Measurements from ENCODE around the gene BRIP1. TPM values are rescaled to one million over a fixed set of nuclear protein-coding genes. Genes with fewer than 3 reads are reported as not detected.

BRIP1 gene
- total RNA-seq, 1 donor from 2014 or later = 5.2 TPM

DNA sequence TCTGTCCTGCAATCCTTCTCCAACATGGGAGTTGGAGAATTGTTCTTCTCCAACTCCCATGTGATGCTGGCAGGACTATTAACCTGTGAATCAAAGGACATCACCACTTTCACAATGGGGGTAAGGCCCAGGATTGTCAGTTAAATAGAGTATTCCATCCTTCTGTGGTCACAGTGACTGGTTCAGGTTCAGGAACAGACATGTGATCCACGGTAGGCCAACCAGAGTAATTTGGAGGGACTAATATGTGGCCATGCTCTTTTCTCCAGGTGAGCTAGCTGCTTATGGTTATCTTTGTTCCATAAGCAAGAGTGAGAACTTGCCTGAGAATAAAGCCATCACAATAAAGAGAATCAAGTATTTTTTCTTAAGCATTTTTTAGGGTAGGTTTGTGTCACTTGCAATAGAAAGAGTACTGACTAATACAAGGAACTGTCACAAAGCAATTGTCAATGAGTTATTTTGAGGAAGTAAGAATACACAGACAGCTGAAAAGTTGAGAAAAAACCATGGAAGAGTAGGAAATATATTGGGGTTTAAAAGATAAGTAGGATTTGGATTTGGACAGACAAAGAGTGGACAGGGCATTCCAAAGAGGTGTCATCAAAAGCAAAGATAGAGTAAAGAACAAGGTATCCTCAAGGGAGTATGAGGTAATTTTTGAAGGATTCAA, 63.4 kb downstream of the BRIP1 start:
- DNase-seq (ENCODE audit: low read depth) = no peak
- no peak overlapping the region for H3K4me3 ChIP-seq (ENCODE audit: low read depth, low read length)
- H3K27me3 ChIP-seq (ENCODE audit: control insufficient read depth, insufficient read depth, low read length) = no peaks in the 10 kb centered on the region
- TF ChIP-seq, protein P1, sequence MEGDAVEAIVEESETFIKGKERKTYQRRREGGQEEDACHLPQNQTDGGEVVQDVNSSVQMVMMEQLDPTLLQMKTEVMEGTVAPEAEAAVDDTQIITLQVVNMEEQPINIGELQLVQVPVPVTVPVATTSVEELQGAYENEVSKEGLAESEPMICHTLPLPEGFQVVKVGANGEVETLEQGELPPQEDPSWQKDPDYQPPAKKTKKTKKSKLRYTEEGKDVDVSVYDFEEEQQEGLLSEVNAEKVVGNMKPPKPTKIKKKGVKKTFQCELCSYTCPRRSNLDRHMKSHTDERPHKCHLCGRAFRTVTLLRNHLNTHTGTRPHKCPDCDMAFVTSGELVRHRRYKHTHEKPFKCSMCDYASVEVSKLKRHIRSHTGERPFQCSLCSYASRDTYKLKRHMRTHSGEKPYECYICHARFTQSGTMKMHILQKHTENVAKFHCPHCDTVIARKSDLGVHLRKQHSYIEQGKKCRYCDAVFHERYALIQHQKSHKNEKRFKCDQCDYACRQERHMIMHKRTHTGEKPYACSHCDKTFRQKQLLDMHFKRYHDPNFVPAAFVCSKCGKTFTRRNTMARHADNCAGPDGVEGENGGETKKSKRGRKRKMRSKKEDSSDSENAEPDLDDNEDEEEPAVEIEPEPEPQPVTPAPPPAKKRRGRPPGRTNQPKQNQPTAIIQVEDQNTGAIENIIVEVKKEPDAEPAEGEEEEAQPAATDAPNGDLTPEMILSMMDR (IDR thresholded peaks at IDR 0.05; ENCODE audit: insufficient read depth, low read length, poor library complexity, severe bottlenecking) = no peak
- H3K36me3 ChIP-seq (ENCODE audit: control insufficient read depth, insufficient read depth, low read length) = no peaks in the 10 kb centered on the region

DNA sequence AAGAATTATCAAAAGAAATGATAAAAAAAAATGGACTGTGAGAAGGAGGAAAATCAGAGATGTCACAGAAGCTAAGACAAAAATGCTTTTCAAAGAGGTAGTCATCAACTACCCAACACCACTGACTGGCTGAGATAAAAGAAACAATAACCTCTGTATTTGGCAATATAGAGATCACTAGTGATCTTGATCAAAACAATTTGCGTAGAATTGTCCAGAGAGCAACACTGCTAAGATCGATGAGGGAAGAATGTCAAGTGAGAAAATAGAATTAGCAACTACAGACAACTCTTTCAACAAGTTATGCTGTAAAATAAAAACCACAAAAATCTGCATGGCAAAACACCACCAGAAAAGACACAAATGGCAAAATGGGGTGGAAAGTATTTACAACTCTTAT, 66.0 kb downstream of the BRIP1 start:
- no peak overlapping the region for H3K4me3 ChIP-seq (ENCODE audit: low read depth, low read length)
- H3K27me3 ChIP-seq (ENCODE audit: control insufficient read depth, insufficient read depth, low read length) = no peaks in the 10 kb centered on the region
- DNase-seq (ENCODE audit: low read depth) = no peak
- no peaks in the 10 kb centered on the region for H3K36me3 ChIP-seq (ENCODE audit: control insufficient read depth, insufficient read depth, low read length)
- TF ChIP-seq, protein P1 (IDR thresholded peaks at IDR 0.05; ENCODE audit: insufficient read depth, low read length, poor library complexity, severe bottlenecking) = no peak

DNA sequence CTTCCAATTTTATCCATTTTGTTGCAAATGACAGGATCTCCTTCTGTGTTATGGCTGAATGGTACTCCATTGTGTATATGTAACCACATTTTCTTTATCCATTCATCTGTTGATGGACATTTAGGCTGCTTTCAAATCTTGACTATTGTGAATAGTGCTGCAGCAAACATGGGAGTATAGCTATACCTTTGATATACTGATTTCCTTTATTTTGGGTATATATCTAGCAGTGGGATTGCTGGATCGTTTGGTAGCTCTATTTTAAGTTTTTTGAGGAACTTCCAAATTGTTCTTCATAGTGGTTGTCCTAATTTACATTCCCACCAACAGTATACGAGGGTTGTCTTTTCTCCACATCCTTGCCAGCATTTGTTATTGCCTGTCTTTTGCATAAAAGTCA, 67.8 kb downstream of the BRIP1 start:
- TF ChIP-seq, protein P1 (IDR thresholded peaks at IDR 0.05; ENCODE audit: insufficient read depth, low read length, poor library complexity, severe bottlenecking) = no peak
- H3K36me3 ChIP-seq (ENCODE audit: control insufficient read depth, insufficient read depth, low read length) = no peaks in the 10 kb centered on the region
- H3K27me3 ChIP-seq (ENCODE audit: control insufficient read depth, insufficient read depth, low read length) = no peaks in the 10 kb centered on the region
- H3K4me3 ChIP-seq (ENCODE audit: low read depth, low read length) = no peak overlapping the region
- DNase-seq (ENCODE audit: low read depth) = no peak

DNA sequence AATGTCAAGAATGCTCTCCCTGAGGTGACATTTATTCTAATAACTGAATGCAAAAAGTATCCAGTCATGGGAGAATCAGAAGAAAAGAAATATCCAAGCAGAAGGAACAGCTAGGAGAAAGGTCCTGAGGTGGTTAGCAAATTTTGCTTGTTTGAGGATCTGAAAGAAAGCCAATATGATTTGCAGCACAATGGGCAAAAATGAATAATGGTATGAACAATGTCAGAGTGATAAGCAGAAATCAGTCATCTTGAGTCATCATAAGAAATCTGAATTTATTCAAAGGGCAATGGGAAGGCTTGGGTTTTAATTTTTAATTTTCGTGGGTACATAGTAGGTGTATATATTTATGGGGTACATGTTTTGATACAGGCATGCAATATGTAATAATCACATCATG, 68.5 kb downstream of the BRIP1 start:
- Histone ChIP-seq H3K4me3 (ENCODE audit: low read depth, low read length) (no peak overlapping the region), H3K36me3 (ENCODE audit: control insufficient read depth, insufficient read depth, low read length) (no peaks in the 10 kb centered on the region), H3K27me3 (ENCODE audit: control insufficient read depth, insufficient read depth, low read length) (no peaks in the 10 kb centered on the region)
- TF ChIP-seq, protein P1 (IDR thresholded peaks at IDR 0.05; ENCODE audit: insufficient read depth, low read length, poor library complexity, severe bottlenecking) = no peak
- DNase-seq (ENCODE audit: low read depth) = no peak

DNA sequence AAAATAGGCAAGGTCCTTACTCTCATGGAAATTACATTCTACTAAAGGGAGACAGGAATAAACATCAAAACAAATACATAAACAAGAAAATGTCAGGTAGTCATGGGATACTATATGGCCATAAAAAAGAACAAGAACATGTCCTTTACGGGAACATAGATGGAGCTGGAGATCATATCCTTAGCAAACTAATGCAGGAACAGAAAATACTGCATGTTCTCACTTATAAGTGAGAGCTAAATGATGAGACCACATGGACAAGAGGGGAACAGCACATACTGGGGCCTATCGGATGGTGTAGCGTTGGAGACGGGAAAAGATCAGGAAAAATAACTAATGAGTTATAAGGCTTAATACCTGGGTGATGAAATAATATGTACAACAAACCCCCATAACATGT, 69.1 kb downstream of the BRIP1 start:
- no peaks in the 10 kb centered on the region for H3K27me3 ChIP-seq (ENCODE audit: control insufficient read depth, insufficient read depth, low read length)
- TF ChIP-seq, protein P1 (IDR thresholded peaks at IDR 0.05; ENCODE audit: insufficient read depth, low read length, poor library complexity, severe bottlenecking) = no peak
- H3K36me3 ChIP-seq (ENCODE audit: control insufficient read depth, insufficient read depth, low read length) = no peaks in the 10 kb centered on the region
- no peak for DNase-seq (ENCODE audit: low read depth)
- no peak overlapping the region for H3K4me3 ChIP-seq (ENCODE audit: low read depth, low read length)

DNA sequence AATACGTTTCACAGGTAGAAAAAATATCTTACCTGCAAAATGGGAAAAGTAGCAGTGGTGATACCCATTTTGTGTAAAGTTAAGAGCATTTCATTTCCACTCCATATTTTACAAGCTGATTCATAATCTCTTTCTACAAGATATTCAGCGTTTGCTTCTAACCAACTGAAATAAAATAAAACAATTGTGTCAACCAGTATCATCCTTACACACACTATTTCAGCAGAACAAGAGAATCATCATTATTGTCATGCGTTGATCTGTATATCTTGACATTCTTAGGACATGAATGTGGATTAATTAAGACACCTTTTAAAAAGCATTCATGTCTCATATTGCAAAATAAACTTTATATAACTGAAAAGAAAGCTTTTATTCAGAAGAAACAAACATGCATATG, 69.8 kb downstream of the BRIP1 start:
- DNase-seq (ENCODE audit: low read depth) = no peak
- Histone ChIP-seq H3K36me3 (ENCODE audit: control insufficient read depth, insufficient read depth, low read length) (no peaks in the 10 kb centered on the region), H3K4me3 (ENCODE audit: low read depth, low read length) (no peak overlapping the region), H3K27me3 (ENCODE audit: control insufficient read depth, insufficient read depth, low read length) (no peaks in the 10 kb centered on the region)
- TF ChIP-seq, protein P1 (IDR thresholded peaks at IDR 0.05; ENCODE audit: insufficient read depth, low read length, poor library complexity, severe bottlenecking) = no peak
